Activated naive CD4-positive, alpha-beta T cell treated with anti-CD3 and anti-CD28 coated beads for 36 hours (primary cell): ENCODE results near the gene HLCS. TPM values are rescaled to one million over a fixed set of nuclear protein-coding genes. Genes with fewer than 3 reads are reported as not detected.

Experiments
- CTCF ChIA-PET: fragments of 350-600 bp; sonication (Branson Sonifier 250); formaldehyde crosslinking; loops from one replicate; lab custom pipeline; 2021; ENCODE audit warnings: antibody characterized with exemption; lab: Charles Lee
- DNase-seq: peaks from one replicate; pipeline ENCODE4 v3.0.0-alpha.2; 2020
- H3K27ac Mint-ChIP-seq: one replicate; pipeline ENCODE4 v1.8.0; 2021; ENCODE audit warnings: mild to moderate bottlenecking, mixed read lengths
- H3K27me3 Mint-ChIP-seq: one replicate; pipeline ENCODE4 v1.8.0; 2021; ENCODE audit warnings: low read depth, mixed read lengths
- H3K36me3 Mint-ChIP-seq: one replicate; pipeline ENCODE4 v1.8.0; 2021; ENCODE audit warnings: low read depth, mixed read lengths
- H3K4me1 Mint-ChIP-seq: one replicate; pipeline ENCODE4 v1.8.0; 2021; ENCODE audit warnings: low read depth, mixed read lengths
- H3K4me3 Mint-ChIP-seq: one replicate; pipeline ENCODE4 v1.8.0; 2021; ENCODE audit warnings: mild to moderate bottlenecking, moderate library complexity, mixed read lengths
- H3K9me3 Mint-ChIP-seq: one replicate; pipeline ENCODE4 v1.8.0; 2021; ENCODE audit warnings: mixed read lengths
- intact Hi-C: fragments of 100-400 bp; cut with micrococcal nuclease; formaldehyde crosslinking; loops from one replicate; pipeline ENCODE4 v1.15.1; 2023
- total RNA-seq, 2 experiments: library from RNA; stranded (reverse); gene quantifications; one replicate each; pipeline ENCODE4 v1.2.3, GENCODE V29; 2021

Gene HLCS
- total RNA-seq, 2 experiments from 2014 or later, result 12.5 to 12.6 TPM

- no peak for DNase-seq
- H3K36me3 Mint-ChIP-seq, result peaks cover 5% of the 10 kb centered on the region
- peak overlapping the region; percentile 26 for H3K4me3 Mint-ChIP-seq
- H3K4me1 Mint-ChIP-seq, result peaks cover 10% of the 10 kb centered on the region
- H3K9me3 Mint-ChIP-seq, result no peaks in the 10 kb centered on the region
- CTCF ChIA-PET, result interaction anchor here (0.6 to 1.5 kb wide), 3 partner anchors 116 to 181 kb away, joined by 3 to 4 read pairs (median 3); no protein-coding TSS in a partner anchor
- intact Hi-C loops, result loop anchor here (5.0 kb wide), 1 partner anchor 105 kb away; no protein-coding TSS in a partner anchor
- H3K27ac Mint-ChIP-seq, result no peak overlapping the region
- H3K27me3 Mint-ChIP-seq, result peaks cover 40% of the 10 kb centered on the region
Observed at GRCh38 chr21:36747041-36747814, 219.2 kb downstream of the HLCS start.

- Mint-ChIP-seq H3K9me3 (no peaks in the 10 kb centered on the region), H3K27ac (no peak overlapping the region), H3K27me3 (peaks cover 38% of the 10 kb centered on the region), H3K4me3 (no peak overlapping the region), H3K36me3 (no peaks in the 10 kb centered on the region), H3K4me1 (peaks cover 10% of the 10 kb centered on the region)
- intact Hi-C loops, result loop anchor here (5.0 kb wide), 1 partner anchor 107 kb away; no protein-coding TSS in a partner anchor
- CTCF ChIA-PET, result interaction anchor here (1.1 kb wide), 1 partner anchor 142 kb away, joined by 3 read pairs; no protein-coding TSS in a partner anchor
- DNase-seq, result no peak
Observed at GRCh38 chr21:36745459-36745858, 221.0 kb downstream of the HLCS start.

DNA sequence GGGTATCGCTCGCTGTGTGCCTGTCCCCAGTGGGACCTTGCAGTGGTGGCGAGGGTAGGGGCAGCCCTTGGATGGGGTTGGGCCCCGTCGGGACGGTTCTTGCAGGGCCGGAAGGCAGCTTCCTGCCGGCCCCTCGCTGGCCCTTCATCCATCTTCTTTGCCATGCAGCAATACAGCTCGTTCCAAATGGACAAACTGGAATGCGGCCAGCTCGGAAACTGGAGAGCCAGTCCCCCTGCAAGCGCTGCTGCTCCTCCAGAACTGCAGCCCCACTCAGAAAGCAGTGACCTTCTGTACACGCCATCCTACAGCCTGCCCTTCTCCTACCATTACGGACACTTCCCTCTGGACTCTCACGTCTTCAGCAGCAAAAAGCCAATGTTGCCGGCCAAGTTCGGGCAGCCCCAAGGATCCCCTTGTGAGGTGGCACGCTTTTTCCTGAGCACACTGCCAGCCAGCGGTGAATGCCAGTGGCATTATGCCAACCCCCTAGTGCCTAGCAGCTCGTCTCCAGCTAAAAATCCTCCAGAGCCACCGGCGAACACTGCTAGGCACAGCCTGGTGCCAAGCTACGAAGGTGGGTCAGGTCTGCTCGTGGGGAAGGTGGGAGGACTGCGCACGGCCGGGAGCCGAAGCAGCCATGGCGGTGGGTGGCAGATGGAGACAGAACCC lies 221.8 kb downstream of the HLCS start:
- no peaks in the 10 kb centered on the region for H3K36me3 Mint-ChIP-seq
- DNase-seq, result no peak
- intact Hi-C loops, result loop anchor here (5.0 kb wide), 1 partner anchor 108 kb away; no protein-coding TSS in a partner anchor
- H3K4me1 Mint-ChIP-seq, result peaks cover 10% of the 10 kb centered on the region
- H3K4me3 Mint-ChIP-seq, result no peak overlapping the region
- peaks cover 32% of the 10 kb centered on the region for H3K27me3 Mint-ChIP-seq
- H3K27ac Mint-ChIP-seq, result no peak overlapping the region
- H3K9me3 Mint-ChIP-seq, result no peaks in the 10 kb centered on the region
- CTCF ChIA-PET, result interaction anchor here (1.5 kb wide), 1 partner anchor 110 kb away, joined by 3 read pairs; no protein-coding TSS in a partner anchor

- H3K27ac Mint-ChIP-seq, result no peak overlapping the region
- H3K9me3 Mint-ChIP-seq, result no peaks in the 10 kb centered on the region
- H3K4me3 Mint-ChIP-seq, result no peak overlapping the region
- intact Hi-C loops, result no loop called here
- CTCF ChIA-PET, result interaction anchor here (1.5 kb wide), 1 partner anchor 110 kb away, joined by 3 read pairs; no protein-coding TSS in a partner anchor
- H3K4me1 Mint-ChIP-seq, result peaks cover 10% of the 10 kb centered on the region
- no peak for DNase-seq
- no peaks in the 10 kb centered on the region for H3K36me3 Mint-ChIP-seq
- peaks cover 28% of the 10 kb centered on the region for H3K27me3 Mint-ChIP-seq
Observed at GRCh38 chr21:36744190-36744559, 222.3 kb downstream of the HLCS start.

DNA sequence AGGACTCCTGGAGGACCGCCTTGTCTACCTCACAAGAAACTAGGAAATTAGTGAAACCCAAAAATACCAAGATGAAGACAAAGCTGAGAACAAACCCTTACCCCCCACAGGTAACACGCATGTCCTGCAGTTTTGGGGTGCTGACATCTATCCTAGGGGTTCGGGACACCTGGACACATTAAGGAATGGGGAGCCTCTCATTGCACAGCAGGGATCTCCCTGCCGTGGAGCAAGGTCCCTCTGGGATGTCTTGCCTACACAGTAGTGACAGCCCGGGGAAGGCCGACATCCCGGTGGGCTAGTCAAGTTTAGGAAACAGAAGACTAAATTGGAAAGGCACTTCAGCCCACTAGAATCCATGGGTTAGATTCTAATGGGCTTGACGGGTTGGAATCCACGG lies 223.0 kb downstream of the HLCS start:
- H3K27me3 Mint-ChIP-seq, result peaks cover 22% of the 10 kb centered on the region
- peaks cover 10% of the 10 kb centered on the region for H3K4me1 Mint-ChIP-seq
- no peaks in the 10 kb centered on the region for H3K9me3 Mint-ChIP-seq
- no peak overlapping the region for H3K4me3 Mint-ChIP-seq
- intact Hi-C loops, result no loop called here
- no peak for DNase-seq
- CTCF ChIA-PET, result interaction anchor here (0.6 to 1.5 kb wide), 3 partner anchors 27 to 111 kb away, joined by 3 to 4 read pairs (median 3); no protein-coding TSS in a partner anchor
- no peak overlapping the region for H3K27ac Mint-ChIP-seq
- no peaks in the 10 kb centered on the region for H3K36me3 Mint-ChIP-seq

DNA sequence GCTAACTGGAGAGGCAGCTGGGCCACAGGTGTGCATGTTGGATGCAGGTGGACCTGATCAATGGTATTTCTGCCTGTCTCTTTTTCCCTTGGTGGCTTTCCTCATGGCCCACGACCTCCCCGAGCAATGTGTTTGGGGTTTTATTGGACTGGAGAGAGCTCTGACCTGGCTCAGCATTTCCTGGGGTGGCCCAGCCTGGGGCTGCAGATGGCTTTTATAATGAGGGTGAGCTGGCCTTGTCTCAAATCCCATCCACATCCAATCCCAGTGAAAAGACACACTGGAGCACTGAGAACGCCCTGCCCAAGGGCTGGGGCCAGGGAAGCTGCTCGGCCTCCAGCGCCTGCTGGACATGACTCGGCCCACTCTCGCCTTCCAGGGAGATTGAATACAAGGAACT lies 223.5 kb downstream of the HLCS start:
- Mint-ChIP-seq H3K36me3 (no peaks in the 10 kb centered on the region), H3K4me3 (no peak overlapping the region), H3K9me3 (no peaks in the 10 kb centered on the region), H3K27me3 (peaks cover 19% of the 10 kb centered on the region), H3K4me1 (peaks cover 7% of the 10 kb centered on the region), H3K27ac (no peak overlapping the region)
- intact Hi-C loops, result no loop called here
- CTCF ChIA-PET, result no interaction called here
- no peak for DNase-seq

- Mint-ChIP-seq H3K27me3 (peaks cover 11% of the 10 kb centered on the region), H3K9me3 (no peaks in the 10 kb centered on the region), H3K4me3 (no peak overlapping the region), H3K36me3 (no peaks in the 10 kb centered on the region), H3K27ac (no peak overlapping the region), H3K4me1 (peaks cover under 1% of the 10 kb centered on the region)
- DNase-seq, result no peak
- intact Hi-C loops, result no loop called here
- CTCF ChIA-PET, result no interaction called here
Observed at GRCh38 chr21:36741506-36741905, 225.0 kb downstream of the HLCS start.

- CTCF ChIA-PET, result interaction anchor here (0.8 kb wide), 1 partner anchor 147 kb away, joined by 8 read pairs; no protein-coding TSS in a partner anchor
- Mint-ChIP-seq H3K9me3 (no peaks in the 10 kb centered on the region), H3K27me3 (peaks cover 8% of the 10 kb centered on the region), H3K4me3 (no peak overlapping the region), H3K36me3 (no peaks in the 10 kb centered on the region), H3K4me1 (no peaks in the 10 kb centered on the region), H3K27ac (no peak overlapping the region)
- intact Hi-C loops, result no loop called here
- no peak for DNase-seq
Observed at GRCh38 chr21:36738489-36739126, 227.9 kb downstream of the HLCS start.

GRCh38 chr21:36735724-36736320 lies 230.6 kb downstream of the HLCS start:
- H3K27ac Mint-ChIP-seq, result no peak overlapping the region
- CTCF ChIA-PET, result no interaction called here
- DNase-seq, result no peak
- no peaks in the 10 kb centered on the region for H3K9me3 Mint-ChIP-seq
- no peak overlapping the region for H3K4me3 Mint-ChIP-seq
- H3K27me3 Mint-ChIP-seq, result peaks cover 10% of the 10 kb centered on the region
- no peaks in the 10 kb centered on the region for H3K36me3 Mint-ChIP-seq
- intact Hi-C loops, result no loop called here
- H3K4me1 Mint-ChIP-seq, result no peaks in the 10 kb centered on the region

DNA sequence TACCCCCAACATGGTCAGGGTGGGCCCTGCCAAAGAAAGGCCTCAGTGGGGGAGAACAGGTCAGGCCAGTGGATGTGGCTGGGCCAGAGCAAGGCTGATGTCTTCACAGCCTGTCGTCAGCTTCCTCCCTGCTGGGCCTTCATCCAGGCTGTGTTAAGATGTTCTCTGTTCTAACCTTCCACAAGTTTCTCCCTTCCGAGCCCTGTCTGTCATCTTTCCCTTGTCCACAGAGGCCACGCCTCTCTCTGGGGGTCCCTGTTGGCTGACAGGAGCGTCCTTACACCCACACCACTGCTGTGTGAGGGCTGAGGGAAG lies 231.3 kb downstream of the HLCS start:
- H3K9me3 Mint-ChIP-seq, result no peaks in the 10 kb centered on the region
- no peak overlapping the region for H3K27ac Mint-ChIP-seq
- H3K4me1 Mint-ChIP-seq, result no peaks in the 10 kb centered on the region
- DNase-seq, result no peak
- intact Hi-C loops, result no loop called here
- no peak overlapping the region for H3K4me3 Mint-ChIP-seq
- CTCF ChIA-PET, result interaction anchor here (0.7 to 0.9 kb wide), 2 partner anchors 10 to 12 kb away, joined by 3 to 4 read pairs; no protein-coding TSS in a partner anchor
- H3K27me3 Mint-ChIP-seq, result peaks cover 10% of the 10 kb centered on the region
- H3K36me3 Mint-ChIP-seq, result no peaks in the 10 kb centered on the region

GRCh38 chr21:36734367-36735200 lies 231.9 kb downstream of the HLCS start:
- CTCF ChIA-PET, result interaction anchor here (0.6 to 0.9 kb wide), 3 partner anchors 9 to 281 kb away, joined by 3 to 4 read pairs (median 3); no protein-coding TSS in a partner anchor
- H3K4me3 Mint-ChIP-seq, result no peak overlapping the region
- H3K36me3 Mint-ChIP-seq, result no peaks in the 10 kb centered on the region
- H3K9me3 Mint-ChIP-seq, result no peaks in the 10 kb centered on the region
- H3K27me3 Mint-ChIP-seq, result peaks cover 10% of the 10 kb centered on the region
- H3K4me1 Mint-ChIP-seq, result no peaks in the 10 kb centered on the region
- H3K27ac Mint-ChIP-seq, result no peak overlapping the region
- intact Hi-C loops, result no loop called here
- DNase-seq, result no peak
